HG03159 (cell line): ENCODE measurements around the gene NSUN6.
"Not testable (repeated sequence)": the region's sequence is repeated elsewhere in the genome, so short reads cannot be mapped to it uniquely, and the experiment has no call there.

Experiments used
- ATAC-seq: cut with Tn5 transposase; IDR thresholded peaks from one replicate; pipeline ENCODE4 v1.9.1; 2021; ENCODE audit warnings: mild to moderate bottlenecking, moderate library complexity; ENCODE audit not compliant: unreplicated experiment

The NSUN6 gene

GRCh38 chr10:18659819-18660535 lies 8.6 kb upstream of the NSUN6 start:
- peak; percentile 16 for ATAC-seq

GRCh38 chr10:18659125-18659818 lies 7.9 kb upstream of the NSUN6 start, which contains the start of gene ARL5B:
Gene ARL5B, plus strand, starts transcription at chr10:18659431. Its CDS starts 207 bp downstream, at chr10:18659638.
- ATAC-seq, result peak; percentile 83

- ATAC-seq, result peak; percentile 22
Observed at GRCh38 chr10:18658271-18659124, 7.1 kb upstream of the NSUN6 start.

- no peak for ATAC-seq
Observed at GRCh38 chr10:18656724-18657123, 5.3 kb upstream of the NSUN6 start.

- ATAC-seq, result no peak
Observed at GRCh38 chr10:18653112-18653511, 1.7 kb upstream of the NSUN6 start.

- no peak for ATAC-seq
Observed at GRCh38 chr10:18650404-18650997, 886 bp downstream of the NSUN6 start.

- ATAC-seq, result no peak
Observed at GRCh38 chr10:18649364-18649959, 1.9 kb downstream of the NSUN6 start.

GRCh38 chr10:18647945-18648344 lies 3.4 kb downstream of the NSUN6 start:
- ATAC-seq, result no peak

- ATAC-seq, result no peak
Observed at GRCh38 chr10:18647151-18647550, 4.2 kb downstream of the NSUN6 start.

- not testable (repeated sequence) for ATAC-seq
Observed at GRCh38 chr10:18639719-18640118, 11.7 kb downstream of the NSUN6 start.

- not testable (repeated sequence) for ATAC-seq
Observed at GRCh38 chr10:18637400-18637799, 14.0 kb downstream of the NSUN6 start.

- no peak for ATAC-seq
Observed at GRCh38 chr10:18635995-18636394, 15.4 kb downstream of the NSUN6 start.

- not testable (repeated sequence) for ATAC-seq
Observed at GRCh38 chr10:18632500-18632899, 18.9 kb downstream of the NSUN6 start.

GRCh38 chr10:18627452-18628018 lies 23.9 kb downstream of the NSUN6 start:
- ATAC-seq, result not testable (repeated sequence)

GRCh38 chr10:18625886-18626285 lies 25.5 kb downstream of the NSUN6 start:
- ATAC-seq, result no peak

GRCh38 chr10:18623671-18624070 lies 27.7 kb downstream of the NSUN6 start:
- ATAC-seq, result not testable (repeated sequence)

GRCh38 chr10:18620856-18621255 lies 30.5 kb downstream of the NSUN6 start:
- ATAC-seq, result no peak

- no peak for ATAC-seq
Observed at GRCh38 chr10:18619016-18619415, 32.4 kb downstream of the NSUN6 start.

GRCh38 chr10:18616337-18616736 lies 35.0 kb downstream of the NSUN6 start:
- no peak for ATAC-seq

GRCh38 chr10:18615618-18616017 lies 35.8 kb downstream of the NSUN6 start:
- ATAC-seq, result no peak
